ENCODE measurements around the gene GCSAM.

- TF ChIP-seq NFRKB (IDR thresholded peaks at IDR 0.05) (no peak), TARDBP (IDR thresholded peaks at IDR 0.05) (no peak), LEF1 (IDR thresholded peaks at IDR 0.05; ENCODE audit: borderline replicate concordance) (no peak), FOXK2 (IDR thresholded peaks at IDR 0.05) (no peak), FOXM1 (IDR thresholded peaks at IDR 0.05; ENCODE audit: borderline replicate concordance) (no peak), BHLHE40 (IDR thresholded peaks at IDR 0.05; ENCODE audit: borderline replicate concordance) (no peak), PKNOX1 (IDR thresholded peaks at IDR 0.05) (no peak)
Measured at GRCh38 chr3:112084980-112085705, 47.9 kb downstream of the GCSAM start.

Measured in HEK293T (cell line).